Stromal cell of bone marrow (primary cell): ENCODE results near the gene PPL.
"Not testable (repeated sequence)": the region's sequence is repeated elsewhere in the genome, so short reads cannot be mapped to it uniquely, and the experiment has no call there.

Source experiments
- DNase-seq: peaks from one replicate; pipeline ENCODE4 v3.0.0-alpha.2; 2012; ENCODE audit warnings: low read depth

Gene PPL

GRCh38 chr16:4904942-4905615 lies 31.9 kb downstream of the PPL start:
- DNase-seq = no peak

DNA sequence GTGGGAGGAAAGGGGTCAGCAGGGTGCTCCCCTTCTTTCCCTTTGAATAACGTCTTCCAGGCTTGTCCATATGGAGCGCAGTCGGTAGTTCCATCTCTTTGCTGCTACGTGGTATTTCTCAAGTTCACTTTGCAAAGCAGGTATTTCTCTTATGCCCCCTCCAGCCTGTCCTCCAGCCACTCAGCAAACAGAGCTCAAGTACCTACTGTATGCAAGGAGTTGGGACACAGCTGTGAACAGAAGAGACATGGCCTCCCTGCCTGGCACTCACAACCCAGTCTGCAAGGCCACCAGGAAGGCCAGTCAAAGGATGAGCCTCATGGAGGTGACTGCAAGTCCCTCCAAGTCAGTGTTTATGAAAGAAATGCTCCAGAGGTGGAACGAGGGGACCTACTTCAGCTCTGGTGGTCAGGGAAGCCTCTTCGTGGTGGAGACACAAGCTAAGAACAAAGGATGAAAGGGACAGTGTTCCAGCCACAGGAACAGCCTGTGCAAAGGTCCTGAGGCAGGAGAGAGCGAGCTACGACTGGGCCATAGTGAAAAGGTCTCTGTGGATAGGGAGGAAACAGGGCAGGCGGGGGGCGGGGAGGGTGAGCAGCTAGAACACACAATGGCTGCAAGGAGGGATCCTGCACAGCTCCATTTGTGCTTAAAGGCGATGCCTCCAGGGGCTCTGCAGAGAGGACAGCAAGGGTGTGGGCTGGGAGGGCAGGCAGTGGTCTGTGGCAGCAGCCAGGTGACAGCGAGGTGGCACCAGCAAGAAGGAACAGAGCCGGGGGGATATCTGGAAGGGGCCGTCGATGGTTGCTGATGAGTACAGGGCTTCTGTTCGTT lies 32.6 kb downstream of the PPL start:
- DNase-seq = no peak

GRCh38 chr16:4902038-4902437 lies 34.9 kb downstream of the PPL start:
- no peak for DNase-seq

GRCh38 chr16:4900750-4901149 lies 36.2 kb downstream of the PPL start:
- no peak for DNase-seq

GRCh38 chr16:4900036-4900435 lies 36.9 kb downstream of the PPL start:
- no peak for DNase-seq

GRCh38 chr16:4899474-4899846 lies 37.5 kb downstream of the PPL start:
- no peak for DNase-seq

DNA sequence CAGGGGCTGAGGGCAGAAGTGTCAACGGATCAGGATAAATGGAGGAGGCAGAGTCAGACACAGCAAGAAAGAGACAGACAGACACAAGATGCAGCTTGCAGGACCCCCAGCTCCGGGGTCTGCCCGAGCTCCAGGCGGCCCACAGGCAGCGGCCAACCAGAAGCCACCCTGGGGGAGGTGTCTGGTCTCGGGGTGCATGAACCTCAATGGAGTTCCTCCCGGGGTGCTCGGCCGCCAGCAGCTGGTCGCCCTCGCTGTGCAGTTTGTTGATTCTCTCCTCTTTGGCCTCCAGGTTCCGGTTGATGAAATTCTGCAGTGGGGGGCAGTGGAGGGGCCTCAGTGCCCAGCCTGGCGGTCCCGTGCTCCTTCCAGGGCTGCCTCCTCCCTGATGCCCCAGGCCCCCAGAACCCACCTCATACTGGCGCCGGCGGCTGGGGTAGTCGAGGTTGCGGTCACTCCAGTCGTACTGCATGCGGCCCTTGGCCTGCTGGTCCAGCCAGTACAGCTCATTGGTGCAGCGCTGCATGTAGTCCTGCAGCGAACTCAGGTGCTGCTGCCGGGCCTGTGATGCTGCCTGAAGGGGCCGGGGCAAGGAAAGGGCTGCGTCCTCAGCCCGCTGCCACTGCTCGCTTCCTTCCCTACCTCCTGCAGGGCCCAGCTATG lies 38.0 kb downstream of the PPL start:
- no peak for DNase-seq

GRCh38 chr16:4897328-4897727 lies 39.6 kb downstream of the PPL start:
- no peak for DNase-seq

GRCh38 chr16:4896761-4897160 lies 40.2 kb downstream of the PPL start:
- DNase-seq = not testable (repeated sequence)

- no peak for DNase-seq
These were observed 41.6 kb downstream of the PPL start for GRCh38 chr16:4895366-4895765.

DNA sequence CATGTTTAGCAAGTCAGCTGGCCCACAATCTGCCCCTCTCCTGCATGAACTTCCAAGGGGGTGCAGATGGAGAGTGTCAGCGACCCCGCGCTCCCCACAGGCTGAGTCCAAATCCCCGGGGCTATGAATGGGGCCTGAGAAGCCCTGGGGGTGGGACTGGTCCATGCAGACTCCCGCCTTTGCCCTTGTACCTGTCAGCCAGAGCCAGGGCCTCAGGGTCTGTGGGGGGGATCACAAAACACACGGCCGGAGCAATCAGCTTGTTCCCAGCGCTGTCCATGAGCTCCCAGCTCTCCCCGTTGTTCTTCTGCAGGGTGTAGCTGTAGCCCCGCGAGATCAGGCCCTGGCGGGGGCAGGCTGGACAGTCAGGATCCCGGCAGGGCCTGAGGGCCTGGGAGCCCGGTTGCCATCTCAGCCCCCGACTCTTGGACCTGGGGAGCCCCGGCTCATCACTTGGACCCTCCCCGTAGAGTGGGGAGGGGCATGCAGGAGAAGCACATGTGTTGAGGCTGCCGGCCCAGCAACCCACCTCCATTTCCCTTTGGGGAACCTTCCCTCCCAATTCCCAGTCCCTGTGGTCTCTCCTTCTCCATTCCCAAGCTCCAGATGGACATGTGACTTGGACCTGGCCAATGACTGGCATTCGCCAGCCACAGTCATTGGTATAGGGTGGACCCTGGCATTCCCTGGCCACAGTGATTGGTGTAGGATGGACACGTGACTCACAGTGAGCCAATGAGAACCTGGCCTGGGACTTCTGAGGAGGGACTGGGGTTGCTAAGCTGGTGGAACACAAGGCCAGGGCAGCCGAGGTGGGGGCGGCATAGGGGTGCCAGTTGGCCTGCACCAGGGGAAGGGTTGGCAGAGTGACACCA lies 42.4 kb downstream of the PPL start:
- DNase-seq = no peak

DNA sequence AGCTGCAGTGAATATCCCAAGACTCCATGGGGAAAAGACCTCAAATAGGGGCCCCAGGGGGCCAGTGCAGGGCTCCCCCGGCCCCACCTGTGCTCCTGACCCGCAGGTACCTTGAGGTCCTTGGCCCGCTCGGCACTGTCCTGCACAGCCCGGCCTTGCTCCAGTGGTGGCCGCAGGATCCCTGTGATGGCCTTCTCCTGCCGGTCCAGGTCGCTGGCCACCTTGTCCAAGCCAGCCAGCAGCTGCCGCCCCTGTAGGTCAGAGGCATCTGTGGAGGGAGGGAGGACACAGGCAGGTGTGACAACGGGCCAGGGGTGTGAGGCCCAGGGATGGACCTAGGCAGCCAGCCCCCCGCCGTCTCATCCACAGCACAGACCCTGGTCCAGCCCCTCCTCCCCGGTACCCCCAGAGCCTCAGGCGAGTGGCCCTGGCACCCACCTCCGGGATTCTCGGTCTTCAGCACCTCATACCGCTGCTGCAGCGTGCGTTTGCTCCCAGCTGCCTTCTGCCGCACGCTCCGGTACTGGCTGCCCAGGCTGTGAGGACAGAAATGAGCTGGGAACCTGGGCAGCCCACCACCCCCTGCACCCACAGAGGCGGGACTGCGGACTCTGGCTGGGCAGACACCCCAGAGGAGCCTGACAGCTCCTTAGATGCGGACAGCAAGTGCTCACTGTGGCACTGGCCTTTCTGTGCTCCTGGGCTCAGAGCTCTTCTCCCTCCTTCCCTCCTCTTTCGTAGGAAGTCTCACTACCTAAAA lies 43.7 kb downstream of the PPL start:
- DNase-seq = no peak

GRCh38 chr16:4892361-4893102 lies 44.4 kb downstream of the PPL start:
- DNase-seq = no peak

DNA sequence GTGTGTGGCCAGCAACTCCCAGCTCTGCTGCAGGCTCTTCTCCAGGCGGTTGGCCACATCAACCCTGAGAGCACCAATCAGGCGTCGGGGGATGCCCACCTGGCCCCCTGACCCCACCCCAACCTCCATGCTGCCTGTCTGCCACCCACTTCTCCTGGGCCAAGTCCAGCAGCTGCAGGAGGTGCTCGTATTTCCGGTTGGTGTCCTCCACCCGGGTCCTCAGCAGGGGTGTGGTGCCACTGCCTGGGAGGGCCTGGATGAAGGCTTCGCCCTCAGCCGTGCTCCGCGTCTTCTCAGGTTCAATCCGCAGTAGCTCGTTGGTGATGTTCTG lies 45.1 kb downstream of the PPL start:
- DNase-seq = no peak

DNA sequence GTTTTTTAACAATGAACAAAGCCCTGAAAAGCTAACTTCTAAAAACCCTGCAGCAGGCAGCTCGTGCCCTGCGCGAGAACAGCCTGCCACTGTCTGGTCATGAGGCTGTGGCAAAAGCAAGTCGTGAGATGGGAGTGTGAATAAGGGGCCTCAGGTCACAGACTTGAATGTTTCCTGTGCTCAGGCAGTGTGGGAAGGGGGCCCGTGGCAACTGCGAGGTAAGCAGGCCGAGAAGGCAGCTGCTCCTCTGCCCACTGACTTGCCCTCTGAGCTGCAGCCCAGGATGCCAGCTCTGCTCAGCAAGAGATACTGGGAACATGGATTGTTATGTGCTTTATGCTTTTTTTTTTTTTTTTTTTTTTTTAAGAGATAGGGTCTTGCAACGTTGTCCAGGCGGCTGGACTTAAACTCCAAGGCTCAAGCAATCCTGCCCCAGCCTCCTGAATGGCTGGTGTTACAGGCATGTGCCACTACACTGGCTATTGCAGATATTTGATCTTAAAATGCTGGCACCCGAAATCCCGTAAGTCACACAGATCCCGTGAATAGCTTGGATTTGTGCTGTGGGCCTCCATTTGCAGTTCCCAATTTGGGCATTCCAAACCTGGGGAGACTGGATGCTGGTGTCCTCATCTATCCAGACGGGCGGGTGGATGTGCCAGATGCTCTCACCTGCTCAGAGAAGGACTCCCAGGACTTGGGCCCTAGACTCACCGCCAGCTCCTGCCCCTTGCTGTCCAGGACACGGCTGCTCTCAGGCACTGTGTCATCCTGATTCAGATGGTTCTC lies 45.7 kb downstream of the PPL start:
- DNase-seq = no peak

DNA sequence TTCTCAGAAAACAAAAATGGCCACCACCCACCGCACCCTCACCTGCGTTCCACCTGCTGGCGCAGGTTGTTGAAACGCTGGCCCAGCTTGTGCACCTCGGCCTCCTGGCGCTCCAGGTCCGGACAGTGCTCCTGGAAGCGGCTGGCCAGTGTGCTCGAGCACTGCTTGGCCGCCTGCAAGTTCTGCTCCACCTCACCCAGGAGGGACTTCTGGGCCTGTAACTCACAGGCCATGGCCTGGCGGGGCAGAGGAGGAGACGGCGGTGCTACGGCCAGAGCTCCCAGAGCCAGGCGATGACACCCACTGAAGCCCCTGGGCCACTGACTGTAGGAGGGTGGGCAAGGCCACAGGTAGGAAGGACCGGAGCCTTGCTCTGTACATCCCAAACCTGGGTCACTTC lies 46.3 kb downstream of the PPL start:
- DNase-seq = no peak

GRCh38 chr16:4890026-4890425 lies 46.9 kb downstream of the PPL start:
- no peak for DNase-seq

- DNase-seq = no peak
These were observed 48.4 kb downstream of the PPL start for GRCh38 chr16:4888428-4889135.

- DNase-seq = no peak
These were observed 50.8 kb downstream of the PPL start for GRCh38 chr16:4886151-4886550.
